Vagina (tissue), 2 donors: ENCODE measurements around the gene ERCC4. TPM values are rescaled to one million over a fixed set of nuclear protein-coding genes. Genes with fewer than 3 reads are reported as not detected.

Source experiments
- DNase-seq, 2 donors: peaks; one replicate each; pipeline ENCODE4 v3.0.0-alpha.2; 2017; ENCODE audit errors: extremely low spot score in 2 of 2
- H3K27ac ChIP-seq: fragments of 200-600 bp; sonication (generic); one replicate; pipeline ENCODE4 v1.5.1; 2019
- H3K27me3 ChIP-seq: fragments of 200-600 bp; sonication (generic); one replicate; pipeline ENCODE4 v1.5.1; 2019
- H3K36me3 ChIP-seq, 2 donors: fragments of 200-600 bp; sonication (generic); one replicate each; pipeline ENCODE4 v1.5.1; 2017 to 2019
- H3K4me1 ChIP-seq: fragments of 200-600 bp; sonication (generic); one replicate; pipeline ENCODE4 v1.5.1; 2019
- H3K4me3 ChIP-seq, 2 donors: fragments of 200-600 bp; sonication (generic); 1 replicate in 1 of 2; 2 replicates in 1 of 2; pipeline ENCODE4 v1.5.1; 2016 to 2019
- H3K9me3 ChIP-seq: fragments of 200-600 bp; sonication (generic); one replicate; pipeline ENCODE4 v1.5.1; 2019
- CTCF ChIP-seq, 3 experiments: fragments of 450-650 bp in 2 of 3; fragments of 200-600 bp in 1 of 3; sonication (generic) in 1 of 3; IDR thresholded peaks; one replicate each; pipeline ENCODE4 v1.5.1; 2017 to 2019; ENCODE audit warnings: antibody characterized with exemption in 3 of 3, mild to moderate bottlenecking in 2 of 3, moderate library complexity in 2 of 3
- POLR2A ChIP-seq, 2 donors: fragments of 450-650 bp; IDR thresholded peaks; one replicate each; pipeline ENCODE4 v1.6.1; 2017; ENCODE audit warnings: antibody characterized with exemption in 2 of 2, mild to moderate bottlenecking in 2 of 2, moderate library complexity in 2 of 2
- POLR2AphosphoS5 ChIP-seq, 2 donors: sonication (generic); formaldehyde crosslinking; IDR thresholded peaks; one replicate each; pipeline ENCODE4 v1.9.0; 2017; ENCODE audit warnings: antibody characterized with exemption in 2 of 2, mild to moderate bottlenecking in 2 of 2, low read depth in 1 of 2; ENCODE audit not compliant: insufficient read depth in 1 of 2
- intact Hi-C: fragments of 100-400 bp; cut with DNase I; formaldehyde crosslinking; loops from one replicate; pipeline ENCODE4 v1.15.1; 2023
- total RNA-seq: library from RNA; depleted of rRNA; stranded (reverse); fragments of >200 nt; gene quantifications from one replicate; pipeline ENCODE4 v1.2.3, GENCODE V29; 2016

ERCC4 gene
- total RNA-seq, 1 donor from 2014 or later: 8.6 TPM

- no peaks in the 10 kb centered on the region for H3K4me1 ChIP-seq
- H3K27me3 ChIP-seq: no peaks in the 10 kb centered on the region
- no peak overlapping the region for H3K4me3 ChIP-seq
- no peaks in the 10 kb centered on the region for H3K36me3 ChIP-seq
- no peak for TF ChIP-seq POLR2AphosphoS5 (IDR thresholded peaks at IDR 0.05; ENCODE audit: insufficient read depth in 1 of 2, low read depth in 1 of 2)
- TF ChIP-seq CTCF (IDR thresholded peaks at IDR 0.05): no peak
- no peak for TF ChIP-seq POLR2A (IDR thresholded peaks at IDR 0.05)
- intact Hi-C loops: no loop called here
- no peak for DNase-seq
- H3K27ac ChIP-seq: no peak overlapping the region
- H3K9me3 ChIP-seq: no peaks in the 10 kb centered on the region
Observed at GRCh38 chr16:13969711-13970110, 49.8 kb downstream of the ERCC4 start.

- TF ChIP-seq POLR2AphosphoS5 (IDR thresholded peaks at IDR 0.05; ENCODE audit: insufficient read depth in 1 of 2, low read depth in 1 of 2): no peak
- no peak for TF ChIP-seq POLR2A (IDR thresholded peaks at IDR 0.05)
- TF ChIP-seq CTCF (IDR thresholded peaks at IDR 0.05): no peak
- Histone ChIP-seq H3K4me3 (no peak overlapping the region), H3K4me1 (no peaks in the 10 kb centered on the region), H3K9me3 (no peaks in the 10 kb centered on the region), H3K36me3 (no peaks in the 10 kb centered on the region), H3K27ac (no peak overlapping the region), H3K27me3 (no peaks in the 10 kb centered on the region)
- intact Hi-C loops: no loop called here
- no peak for DNase-seq
Observed at GRCh38 chr16:13970708-13971422, 50.9 kb downstream of the ERCC4 start.

GRCh38 chr16:13973321-13974023 lies 53.5 kb downstream of the ERCC4 start:
- intact Hi-C loops: no loop called here
- Histone ChIP-seq H3K27ac (no peak overlapping the region), H3K36me3 (no peaks in the 10 kb centered on the region), H3K4me3 (no peak overlapping the region), H3K9me3 (no peaks in the 10 kb centered on the region), H3K4me1 (no peaks in the 10 kb centered on the region), H3K27me3 (no peaks in the 10 kb centered on the region)
- no peak for DNase-seq
- TF ChIP-seq POLR2AphosphoS5 (IDR thresholded peaks at IDR 0.05; ENCODE audit: insufficient read depth in 1 of 2, low read depth in 1 of 2): no peak
- TF ChIP-seq POLR2A (IDR thresholded peaks at IDR 0.05): no peak
- no peak for TF ChIP-seq CTCF (IDR thresholded peaks at IDR 0.05)

GRCh38 chr16:13977177-13977576 lies 57.2 kb downstream of the ERCC4 start:
- H3K27me3 ChIP-seq: no peaks in the 10 kb centered on the region
- no peaks in the 10 kb centered on the region for H3K4me1 ChIP-seq
- H3K36me3 ChIP-seq: no peaks in the 10 kb centered on the region
- intact Hi-C loops: no loop called here
- no peaks in the 10 kb centered on the region for H3K9me3 ChIP-seq
- no peak for DNase-seq
- H3K4me3 ChIP-seq: no peak overlapping the region
- H3K27ac ChIP-seq: no peak overlapping the region
- TF ChIP-seq POLR2A (IDR thresholded peaks at IDR 0.05) (no peak), POLR2AphosphoS5 (IDR thresholded peaks at IDR 0.05; ENCODE audit: insufficient read depth in 1 of 2, low read depth in 1 of 2) (no peak), CTCF (IDR thresholded peaks at IDR 0.05) (no peak)

GRCh38 chr16:13982451-13982850 lies 62.5 kb downstream of the ERCC4 start:
- Histone ChIP-seq H3K4me1 (no peaks in the 10 kb centered on the region), H3K4me3 (no peak overlapping the region), H3K27ac (no peak overlapping the region), H3K36me3 (no peaks in the 10 kb centered on the region), H3K27me3 (no peaks in the 10 kb centered on the region), H3K9me3 (no peaks in the 10 kb centered on the region)
- TF ChIP-seq POLR2AphosphoS5 (IDR thresholded peaks at IDR 0.05; ENCODE audit: insufficient read depth in 1 of 2, low read depth in 1 of 2) (no peak), POLR2A (IDR thresholded peaks at IDR 0.05) (no peak), CTCF (IDR thresholded peaks at IDR 0.05) (no peak)
- DNase-seq: no peak
- intact Hi-C loops: no loop called here
